ENCODE measurements around the gene PTK7.

Gene PTK7

GRCh38 chr6:43141644-43142043 lies 65.5 kb downstream of the PTK7 start:
- Histone ChIP-seq H3K27me3 (replicated peaks; ENCODE audit: control insufficient read depth, insufficient read depth, low read length, poor library complexity, severe bottlenecking) (no peaks in the 10 kb centered on the region), H3K36me3 (ENCODE audit: control insufficient read depth, insufficient read depth, low read length) (no peaks in the 10 kb centered on the region), H3K4me3 (ENCODE audit: insufficient read depth, low read depth, low read length, poor library complexity, severe bottlenecking) (no peak overlapping the region), H3K4me1 (ENCODE audit: control insufficient read depth, insufficient read depth, low read length, poor library complexity, severe bottlenecking) (peaks cover 4% of the 10 kb centered on the region), H3K27ac (ENCODE audit: insufficient read depth, low read length, poor library complexity, severe bottlenecking) (no peak overlapping the region), H3K9me3 (ENCODE audit: control insufficient read depth, low read length) (no peaks in the 10 kb centered on the region)
- DNase-seq: no peak

- H3K27me3 ChIP-seq (replicated peaks; ENCODE audit: control insufficient read depth, insufficient read depth, low read length, poor library complexity, severe bottlenecking): no peaks in the 10 kb centered on the region
- no peak overlapping the region for H3K4me3 ChIP-seq (ENCODE audit: insufficient read depth, low read depth, low read length, poor library complexity, severe bottlenecking)
- no peak overlapping the region for H3K27ac ChIP-seq (ENCODE audit: insufficient read depth, low read length, poor library complexity, severe bottlenecking)
- H3K36me3 ChIP-seq (ENCODE audit: control insufficient read depth, insufficient read depth, low read length): no peaks in the 10 kb centered on the region
- peaks cover 4% of the 10 kb centered on the region for H3K4me1 ChIP-seq (ENCODE audit: control insufficient read depth, insufficient read depth, low read length, poor library complexity, severe bottlenecking)
- no peak for DNase-seq
- H3K9me3 ChIP-seq (ENCODE audit: control insufficient read depth, low read length): no peaks in the 10 kb centered on the region
Measured at GRCh38 chr6:43142101-43142500, 66.0 kb downstream of the PTK7 start.

GRCh38 chr6:43143235-43144128 lies 67.4 kb downstream of the PTK7 start:
- Histone ChIP-seq H3K36me3 (ENCODE audit: control insufficient read depth, insufficient read depth, low read length) (no peaks in the 10 kb centered on the region), H3K4me1 (ENCODE audit: control insufficient read depth, insufficient read depth, low read length, poor library complexity, severe bottlenecking) (peaks cover 4% of the 10 kb centered on the region), H3K4me3 (ENCODE audit: insufficient read depth, low read depth, low read length, poor library complexity, severe bottlenecking) (no peak overlapping the region), H3K27ac (ENCODE audit: insufficient read depth, low read length, poor library complexity, severe bottlenecking) (no peak overlapping the region), H3K9me3 (ENCODE audit: control insufficient read depth, low read length) (no peaks in the 10 kb centered on the region), H3K27me3 (replicated peaks; ENCODE audit: control insufficient read depth, insufficient read depth, low read length, poor library complexity, severe bottlenecking) (no peaks in the 10 kb centered on the region)
- peak; percentile 33 to 51 (median 38) for DNase-seq

- H3K36me3 ChIP-seq (ENCODE audit: control insufficient read depth, insufficient read depth, low read length): no peaks in the 10 kb centered on the region
- no peak for DNase-seq
- no peaks in the 10 kb centered on the region for H3K9me3 ChIP-seq (ENCODE audit: control insufficient read depth, low read length)
- H3K27ac ChIP-seq (ENCODE audit: insufficient read depth, low read length, poor library complexity, severe bottlenecking): no peak overlapping the region
- H3K27me3 ChIP-seq (replicated peaks; ENCODE audit: control insufficient read depth, insufficient read depth, low read length, poor library complexity, severe bottlenecking): no peaks in the 10 kb centered on the region
- H3K4me3 ChIP-seq (ENCODE audit: insufficient read depth, low read depth, low read length, poor library complexity, severe bottlenecking): no peak overlapping the region
- peaks cover 4% of the 10 kb centered on the region for H3K4me1 ChIP-seq (ENCODE audit: control insufficient read depth, insufficient read depth, low read length, poor library complexity, severe bottlenecking)
Measured at GRCh38 chr6:43144879-43145278, 68.8 kb downstream of the PTK7 start.

- Histone ChIP-seq H3K27me3 (replicated peaks; ENCODE audit: control insufficient read depth, insufficient read depth, low read length, poor library complexity, severe bottlenecking) (no peaks in the 10 kb centered on the region), H3K36me3 (ENCODE audit: control insufficient read depth, insufficient read depth, low read length) (no peaks in the 10 kb centered on the region), H3K4me3 (ENCODE audit: insufficient read depth, low read depth, low read length, poor library complexity, severe bottlenecking) (no peak overlapping the region), H3K27ac (ENCODE audit: insufficient read depth, low read length, poor library complexity, severe bottlenecking) (no peak overlapping the region), H3K9me3 (ENCODE audit: control insufficient read depth, low read length) (no peaks in the 10 kb centered on the region), H3K4me1 (ENCODE audit: control insufficient read depth, insufficient read depth, low read length, poor library complexity, severe bottlenecking) (peaks cover 4% of the 10 kb centered on the region)
- no peak for DNase-seq
Measured at GRCh38 chr6:43146261-43146660, 70.1 kb downstream of the PTK7 start.

GRCh38 chr6:43146709-43147688 lies 70.9 kb downstream of the PTK7 start:
- Histone ChIP-seq H3K9me3 (ENCODE audit: control insufficient read depth, low read length) (no peaks in the 10 kb centered on the region), H3K27ac (ENCODE audit: insufficient read depth, low read length, poor library complexity, severe bottlenecking) (no peak overlapping the region), H3K4me1 (ENCODE audit: control insufficient read depth, insufficient read depth, low read length, poor library complexity, severe bottlenecking) (peaks cover 4% of the 10 kb centered on the region), H3K4me3 (ENCODE audit: insufficient read depth, low read depth, low read length, poor library complexity, severe bottlenecking) (no peak overlapping the region), H3K36me3 (ENCODE audit: control insufficient read depth, insufficient read depth, low read length) (no peaks in the 10 kb centered on the region), H3K27me3 (replicated peaks; ENCODE audit: control insufficient read depth, insufficient read depth, low read length, poor library complexity, severe bottlenecking) (no peaks in the 10 kb centered on the region)
- DNase-seq: no peak

- Histone ChIP-seq H3K27ac (ENCODE audit: insufficient read depth, low read length, poor library complexity, severe bottlenecking) (no peak overlapping the region), H3K9me3 (ENCODE audit: control insufficient read depth, low read length) (no peaks in the 10 kb centered on the region), H3K27me3 (replicated peaks; ENCODE audit: control insufficient read depth, insufficient read depth, low read length, poor library complexity, severe bottlenecking) (no peaks in the 10 kb centered on the region), H3K4me3 (ENCODE audit: insufficient read depth, low read depth, low read length, poor library complexity, severe bottlenecking) (no peak overlapping the region), H3K4me1 (ENCODE audit: control insufficient read depth, insufficient read depth, low read length, poor library complexity, severe bottlenecking) (peaks cover 4% of the 10 kb centered on the region), H3K36me3 (ENCODE audit: control insufficient read depth, insufficient read depth, low read length) (no peaks in the 10 kb centered on the region)
- no peak for DNase-seq
Measured at GRCh38 chr6:43147691-43148477, 71.8 kb downstream of the PTK7 start.

GRCh38 chr6:43149265-43149664 lies 73.2 kb downstream of the PTK7 start:
- no peaks in the 10 kb centered on the region for H3K36me3 ChIP-seq (ENCODE audit: control insufficient read depth, insufficient read depth, low read length)
- H3K9me3 ChIP-seq (ENCODE audit: control insufficient read depth, low read length): no peaks in the 10 kb centered on the region
- H3K4me3 ChIP-seq (ENCODE audit: insufficient read depth, low read depth, low read length, poor library complexity, severe bottlenecking): no peak overlapping the region
- H3K27ac ChIP-seq (ENCODE audit: insufficient read depth, low read length, poor library complexity, severe bottlenecking): no peak overlapping the region
- no peaks in the 10 kb centered on the region for H3K27me3 ChIP-seq (replicated peaks; ENCODE audit: control insufficient read depth, insufficient read depth, low read length, poor library complexity, severe bottlenecking)
- DNase-seq: no peak
- no peaks in the 10 kb centered on the region for H3K4me1 ChIP-seq (ENCODE audit: control insufficient read depth, insufficient read depth, low read length, poor library complexity, severe bottlenecking)

GRCh38 chr6:43150051-43150751 lies 74.1 kb downstream of the PTK7 start:
- no peak for DNase-seq

More at GRCh38 chr6:43150051-43150751, 74.1 kb downstream of the PTK7 start:
- Histone ChIP-seq H3K27ac (ENCODE audit: insufficient read depth, low read length, poor library complexity, severe bottlenecking) (no peak overlapping the region), H3K27me3 (replicated peaks; ENCODE audit: control insufficient read depth, insufficient read depth, low read length, poor library complexity, severe bottlenecking) (no peaks in the 10 kb centered on the region), H3K4me1 (ENCODE audit: control insufficient read depth, insufficient read depth, low read length, poor library complexity, severe bottlenecking) (no peaks in the 10 kb centered on the region), H3K36me3 (ENCODE audit: control insufficient read depth, insufficient read depth, low read length) (no peaks in the 10 kb centered on the region), H3K4me3 (ENCODE audit: insufficient read depth, low read depth, low read length, poor library complexity, severe bottlenecking) (no peak overlapping the region), H3K9me3 (ENCODE audit: control insufficient read depth, low read length) (no peaks in the 10 kb centered on the region)

Measured in effector memory CD4-positive, alpha-beta T cell (primary cell).